NCI-H2029 (cell line): ENCODE results near the gene POLN.

Source experiments
- DNase-seq: peaks from one replicate; lab custom pipeline; 2025; lab: John Stamatoyannopoulos, UW

POLN gene

GRCh38 chr4:2104556-2105345 lies 137.2 kb downstream of the POLN start:
- DNase-seq, result no peak

- DNase-seq, result no peak
These were observed 137.9 kb downstream of the POLN start for GRCh38 chr4:2103843-2104547.

GRCh38 chr4:2103127-2103842 lies 138.6 kb downstream of the POLN start:
- no peak for DNase-seq

- DNase-seq, result no peak
These were observed 139.7 kb downstream of the POLN start for GRCh38 chr4:2102045-2102883.

- no peak for DNase-seq
These were observed 140.4 kb downstream of the POLN start for GRCh38 chr4:2101346-2102044.

- no peak for DNase-seq
These were observed 145.8 kb downstream of the POLN start for GRCh38 chr4:2096073-2096609.

- no peak for DNase-seq
These were observed 146.5 kb downstream of the POLN start for GRCh38 chr4:2095236-2096072.

- DNase-seq, result no peak
These were observed 147.4 kb downstream of the POLN start for GRCh38 chr4:2094545-2094944.

- no peak for DNase-seq
These were observed 148.7 kb downstream of the POLN start for GRCh38 chr4:2093265-2093664.

GRCh38 chr4:2092669-2093053 lies 149.3 kb downstream of the POLN start:
- DNase-seq, result no peak

- no peak for DNase-seq
These were observed 149.8 kb downstream of the POLN start for GRCh38 chr4:2091990-2092668.

GRCh38 chr4:2090642-2091041 lies 151.3 kb downstream of the POLN start:
- no peak for DNase-seq

- no peak for DNase-seq
These were observed 152.7 kb downstream of the POLN start for GRCh38 chr4:2089222-2089621.

- DNase-seq, result no peak
These were observed 154.8 kb downstream of the POLN start for GRCh38 chr4:2087170-2087569.

- DNase-seq, result no peak
These were observed 156.4 kb downstream of the POLN start for GRCh38 chr4:2085496-2085901.

- DNase-seq, result no peak
These were observed 157.6 kb downstream of the POLN start for GRCh38 chr4:2084316-2084715.

- no peak for DNase-seq
These were observed 158.1 kb downstream of the POLN start for GRCh38 chr4:2083826-2084160.

- DNase-seq, result no peak
These were observed 158.7 kb downstream of the POLN start for GRCh38 chr4:2083116-2083825.

- no peak for DNase-seq
These were observed 159.3 kb downstream of the POLN start for GRCh38 chr4:2082627-2083026.
